Colonic mucosa (tissue), 4 donors: Measurements from ENCODE around the gene VANGL1. TPM values are rescaled to one million over a fixed set of nuclear protein-coding genes. Genes with fewer than 3 reads are reported as not detected.

ENCODE experiments used
- DNase-seq: peaks from one replicate; pipeline ENCODE4 v3.0.0-alpha.2; 2020
- H3K27ac ChIP-seq: fragments of 200-600 bp; one replicate; pipeline ENCODE4 v1.8.0; 2021
- H3K27me3 ChIP-seq: fragments of 200-600 bp; one replicate; pipeline ENCODE4 v1.8.0; 2021
- H3K36me3 ChIP-seq: fragments of 200-600 bp; one replicate; pipeline ENCODE4 v1.8.0; 2021
- H3K4me1 ChIP-seq: fragments of 200-600 bp; one replicate; pipeline ENCODE4 v1.8.0; 2021; ENCODE audit warnings: mild to moderate bottlenecking
- H3K4me3 ChIP-seq: fragments of 200-600 bp; one replicate; pipeline ENCODE4 v1.8.0; 2021
- H3K9ac ChIP-seq, 2 donors: one replicate each; pipeline ENCODE4 v1.7.0; 2013; ENCODE audit warnings: control low read depth in 2 of 2, low read depth in 2 of 2, low read length in 2 of 2
- H3K9me3 ChIP-seq: fragments of 200-600 bp; one replicate; pipeline ENCODE4 v1.8.0; 2021
- intact Hi-C: fragments of 100-400 bp; cut with DNase I; formaldehyde crosslinking; loops from one replicate; pipeline ENCODE4 v1.14.1; 2022
- total RNA-seq, 2 donors: library from RNA; stranded (reverse); fragmentation: NEBNext Ultra II Directional in 1 of 2; extraction: Animal tissue kit (Norgen Biotek cat#: 25700) in 1 of 2; gene quantifications; one replicate each; pipeline ENCODE4 v1.2.1, GENCODE V29; 2021
- TF ChIP-seq, protein P1 (sequence below): fragments of 200-600 bp; IDR thresholded peaks from one replicate; pipeline ENCODE4 v1.8.0; 2022; ENCODE audit warnings: antibody characterized with exemption, mild to moderate bottlenecking
- donor health status: healthy.
- donor health status: DM: no; HTN: no; CAD: no.
- donor health status: DM: no; HTN: no; CAD: no.

VANGL1 gene
- total RNA-seq, 2 donors from 2014 or later = 14.7 to 23.8 TPM

DNA sequence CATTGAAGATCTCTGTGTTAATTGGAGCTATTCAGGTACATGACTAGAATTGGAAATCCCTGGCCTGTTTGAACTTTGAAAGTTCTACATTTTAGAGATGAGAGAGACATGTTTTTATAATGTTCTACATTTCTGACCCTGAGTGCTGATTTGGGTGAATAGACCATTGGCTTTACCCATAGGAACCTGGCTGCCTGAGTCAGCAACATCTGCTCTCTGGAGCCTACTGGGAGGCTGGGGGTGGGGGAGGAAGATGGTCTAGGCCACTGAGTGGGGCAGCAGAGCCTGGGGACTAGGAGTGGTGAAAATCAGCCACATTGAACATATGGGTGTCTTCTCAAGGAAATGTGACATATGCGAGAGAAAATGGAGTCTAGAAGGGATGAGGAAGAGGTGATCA lies 1.4 kb upstream of the VANGL1 start:
- Histone ChIP-seq H3K27ac (no peak overlapping the region), H3K27me3 (no peaks in the 10 kb centered on the region), H3K4me1 (peaks cover 7% of the 10 kb centered on the region), H3K4me3 (no peak overlapping the region), H3K36me3 (no peaks in the 10 kb centered on the region), H3K9me3 (no peaks in the 10 kb centered on the region), H3K9ac (no peak overlapping the region)
- intact Hi-C loops = no loop called here
- no peak for DNase-seq
- TF ChIP-seq, protein P1, sequence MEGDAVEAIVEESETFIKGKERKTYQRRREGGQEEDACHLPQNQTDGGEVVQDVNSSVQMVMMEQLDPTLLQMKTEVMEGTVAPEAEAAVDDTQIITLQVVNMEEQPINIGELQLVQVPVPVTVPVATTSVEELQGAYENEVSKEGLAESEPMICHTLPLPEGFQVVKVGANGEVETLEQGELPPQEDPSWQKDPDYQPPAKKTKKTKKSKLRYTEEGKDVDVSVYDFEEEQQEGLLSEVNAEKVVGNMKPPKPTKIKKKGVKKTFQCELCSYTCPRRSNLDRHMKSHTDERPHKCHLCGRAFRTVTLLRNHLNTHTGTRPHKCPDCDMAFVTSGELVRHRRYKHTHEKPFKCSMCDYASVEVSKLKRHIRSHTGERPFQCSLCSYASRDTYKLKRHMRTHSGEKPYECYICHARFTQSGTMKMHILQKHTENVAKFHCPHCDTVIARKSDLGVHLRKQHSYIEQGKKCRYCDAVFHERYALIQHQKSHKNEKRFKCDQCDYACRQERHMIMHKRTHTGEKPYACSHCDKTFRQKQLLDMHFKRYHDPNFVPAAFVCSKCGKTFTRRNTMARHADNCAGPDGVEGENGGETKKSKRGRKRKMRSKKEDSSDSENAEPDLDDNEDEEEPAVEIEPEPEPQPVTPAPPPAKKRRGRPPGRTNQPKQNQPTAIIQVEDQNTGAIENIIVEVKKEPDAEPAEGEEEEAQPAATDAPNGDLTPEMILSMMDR = no peak

- TF ChIP-seq, protein P1 = no peak
- Histone ChIP-seq H3K36me3 (no peaks in the 10 kb centered on the region), H3K4me3 (peak overlapping the region; percentile 91), H3K9ac (peak overlapping the region; percentile 74 to 89), H3K27ac (peak overlapping the region; percentile 84), H3K9me3 (no peaks in the 10 kb centered on the region), H3K27me3 (no peaks in the 10 kb centered on the region), H3K4me1 (peaks cover 13% of the 10 kb centered on the region)
- peak; percentile 74 for DNase-seq
- intact Hi-C loops = no loop called here
Measured at GRCh38 chr1:115642168-115643072, 650 bp downstream of the VANGL1 start.

DNA sequence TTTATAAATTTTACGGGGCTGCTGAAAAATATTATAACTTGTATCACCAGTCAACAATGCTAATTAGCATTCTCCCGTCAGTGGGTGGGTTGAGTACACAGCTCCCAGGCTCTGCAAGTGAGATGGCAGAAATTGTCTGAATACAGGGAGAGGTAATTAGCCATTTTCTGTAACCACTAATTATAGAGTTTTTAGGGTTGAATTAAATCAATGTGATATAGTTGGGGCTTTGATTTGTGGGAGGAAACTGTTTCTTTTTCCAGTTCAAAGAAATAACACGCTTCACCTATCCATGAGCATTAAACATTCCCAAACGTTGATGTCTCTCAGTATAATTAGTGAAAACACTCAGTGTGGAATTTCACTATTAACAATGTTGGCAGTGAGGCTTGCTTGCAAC lies 1.5 kb downstream of the VANGL1 start:
- intact Hi-C loops = no loop called here
- Histone ChIP-seq H3K9me3 (no peaks in the 10 kb centered on the region), H3K27me3 (no peaks in the 10 kb centered on the region), H3K9ac (peak overlapping the region; percentile 74 to 89), H3K4me1 (peaks cover 13% of the 10 kb centered on the region), H3K4me3 (peak overlapping the region; percentile 91), H3K27ac (peak overlapping the region; percentile 84), H3K36me3 (no peaks in the 10 kb centered on the region)
- no peak for DNase-seq
- TF ChIP-seq, protein P1 = no peak

GRCh38 chr1:115643666-115644065 lies 1.9 kb downstream of the VANGL1 start:
- peaks cover 16% of the 10 kb centered on the region for H3K4me1 ChIP-seq
- no peak overlapping the region for H3K9ac ChIP-seq
- intact Hi-C loops = no loop called here
- no peaks in the 10 kb centered on the region for H3K36me3 ChIP-seq
- TF ChIP-seq, protein P1 = no peak
- no peaks in the 10 kb centered on the region for H3K27me3 ChIP-seq
- no peak for DNase-seq
- no peaks in the 10 kb centered on the region for H3K9me3 ChIP-seq
- no peak overlapping the region for H3K27ac ChIP-seq
- no peak overlapping the region for H3K4me3 ChIP-seq

- intact Hi-C loops = no loop called here
- no peaks in the 10 kb centered on the region for H3K36me3 ChIP-seq
- peaks cover 17% of the 10 kb centered on the region for H3K4me1 ChIP-seq
- no peak overlapping the region for H3K27ac ChIP-seq
- TF ChIP-seq, protein P1 = no peak
- no peak overlapping the region for H3K4me3 ChIP-seq
- no peak overlapping the region for H3K9ac ChIP-seq
- H3K27me3 ChIP-seq = no peaks in the 10 kb centered on the region
- H3K9me3 ChIP-seq = no peaks in the 10 kb centered on the region
- no peak for DNase-seq
Measured at GRCh38 chr1:115644109-115644508, 2.3 kb downstream of the VANGL1 start.
